GM19467 (cell line): ENCODE results near the gene CERS5.

Experiments
- ATAC-seq: cut with Tn5 transposase; IDR thresholded peaks from one replicate; pipeline ENCODE4 v1.9.1; 2021; ENCODE audit warnings: mild to moderate bottlenecking, moderate library complexity; ENCODE audit not compliant: unreplicated experiment

The CERS5 gene

GRCh38 chr12:50082644-50083043 lies 84.5 kb downstream of the CERS5 start:
- no peak for ATAC-seq

- ATAC-seq = no peak
Measured at GRCh38 chr12:50081096-50081808, 85.9 kb downstream of the CERS5 start.

- no peak for ATAC-seq
Measured at GRCh38 chr12:50079771-50080170, 87.4 kb downstream of the CERS5 start.
